ENCODE measurements around the gene GLIPR1. TPM values are rescaled to one million over a fixed set of nuclear protein-coding genes. Genes with fewer than 3 reads are reported as not detected.

Gene GLIPR1
- total RNA-seq, 1 donor from 2014 or later, result 0.22 TPM

DNA sequence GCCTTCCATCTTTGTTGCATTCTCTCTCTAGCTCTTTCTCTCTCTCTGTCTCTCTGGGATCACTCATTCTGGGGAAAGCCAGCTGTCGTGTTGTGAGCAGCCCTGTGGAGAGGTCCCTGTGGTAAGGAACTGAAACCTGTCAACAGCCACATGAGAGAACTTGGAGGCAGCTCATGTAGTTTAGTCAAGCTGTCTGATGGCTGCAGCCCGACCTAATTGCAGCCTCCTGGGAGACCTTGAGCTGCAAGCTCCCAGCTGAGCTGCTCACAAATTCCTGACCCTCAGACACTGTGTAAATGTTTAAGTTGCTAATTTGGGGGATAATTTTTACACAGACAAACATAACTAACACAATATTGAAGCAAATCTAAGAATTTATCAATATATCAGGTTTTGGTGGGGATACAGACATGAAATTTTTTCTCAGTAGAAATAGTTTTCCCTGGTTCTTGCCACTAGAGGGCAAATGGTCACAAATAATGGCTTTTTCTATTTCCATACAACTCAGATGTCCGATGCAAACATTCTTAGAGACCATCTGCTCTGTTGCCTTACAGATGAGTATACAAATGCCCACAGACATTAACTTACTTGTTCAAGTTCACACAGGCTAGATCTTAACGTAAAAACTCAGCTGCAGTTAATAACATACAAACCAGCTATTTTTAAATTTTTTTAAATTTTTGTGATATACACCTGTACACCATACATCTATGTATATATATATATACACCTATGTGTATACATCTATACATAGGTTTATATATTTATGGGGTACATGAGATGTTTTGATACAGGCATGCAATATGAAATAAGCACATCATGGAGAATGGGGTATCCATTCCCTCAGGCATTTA is 46.3 kb downstream of the GLIPR1 start:
- Mint-ChIP-seq H3K4me1 (ENCODE audit: low read depth) (peaks cover 8% of the 10 kb centered on the region), H3K36me3 (ENCODE audit: insufficient read depth) (no peaks in the 10 kb centered on the region), H3K27ac (peak overlapping the region; percentile 46), H3K27me3 (no peaks in the 10 kb centered on the region), H3K4me3 (ENCODE audit: low read depth) (no peak overlapping the region), H3K9me3 (ENCODE audit: low read depth) (no peaks in the 10 kb centered on the region)
- peak; percentile 86 for TF ChIP-seq CTCF (IDR thresholded peaks at IDR 0.05; ENCODE audit: unreplicated experiment)
- DNase-seq (ENCODE audit: low spot score, unreplicated experiment), result no peak

GRCh38 chr12:75528272-75528671 is 47.7 kb downstream of the GLIPR1 start:
- Mint-ChIP-seq H3K9me3 (ENCODE audit: low read depth) (no peaks in the 10 kb centered on the region), H3K4me3 (ENCODE audit: low read depth) (no peak overlapping the region), H3K36me3 (ENCODE audit: insufficient read depth) (no peaks in the 10 kb centered on the region), H3K27ac (no peak overlapping the region), H3K4me1 (ENCODE audit: low read depth) (peaks cover 8% of the 10 kb centered on the region), H3K27me3 (no peaks in the 10 kb centered on the region)
- no peak for DNase-seq (ENCODE audit: low spot score, unreplicated experiment)
- TF ChIP-seq CTCF (IDR thresholded peaks at IDR 0.05; ENCODE audit: unreplicated experiment), result no peak

GRCh38 chr12:75528692-75529091 is 48.1 kb downstream of the GLIPR1 start:
- H3K27me3 Mint-ChIP-seq, result no peaks in the 10 kb centered on the region
- no peaks in the 10 kb centered on the region for H3K36me3 Mint-ChIP-seq (ENCODE audit: insufficient read depth)
- no peaks in the 10 kb centered on the region for H3K9me3 Mint-ChIP-seq (ENCODE audit: low read depth)
- TF ChIP-seq CTCF (IDR thresholded peaks at IDR 0.05; ENCODE audit: unreplicated experiment), result no peak
- H3K4me1 Mint-ChIP-seq (ENCODE audit: low read depth), result peaks cover 8% of the 10 kb centered on the region
- no peak overlapping the region for H3K4me3 Mint-ChIP-seq (ENCODE audit: low read depth)
- no peak overlapping the region for H3K27ac Mint-ChIP-seq
- DNase-seq (ENCODE audit: low spot score, unreplicated experiment), result no peak

GRCh38 chr12:75529316-75529715 is 48.8 kb downstream of the GLIPR1 start:
- Mint-ChIP-seq H3K4me1 (ENCODE audit: low read depth) (peaks cover 8% of the 10 kb centered on the region), H3K27ac (no peak overlapping the region), H3K36me3 (ENCODE audit: insufficient read depth) (no peaks in the 10 kb centered on the region), H3K4me3 (ENCODE audit: low read depth) (no peak overlapping the region), H3K9me3 (ENCODE audit: low read depth) (no peaks in the 10 kb centered on the region), H3K27me3 (no peaks in the 10 kb centered on the region)
- no peak for DNase-seq (ENCODE audit: low spot score, unreplicated experiment)
- no peak for TF ChIP-seq CTCF (IDR thresholded peaks at IDR 0.05; ENCODE audit: unreplicated experiment)

- no peaks in the 10 kb centered on the region for H3K27me3 Mint-ChIP-seq
- no peak for DNase-seq (ENCODE audit: low spot score, unreplicated experiment)
- H3K27ac Mint-ChIP-seq, result no peak overlapping the region
- no peaks in the 10 kb centered on the region for H3K9me3 Mint-ChIP-seq (ENCODE audit: low read depth)
- no peaks in the 10 kb centered on the region for H3K36me3 Mint-ChIP-seq (ENCODE audit: insufficient read depth)
- no peak overlapping the region for H3K4me3 Mint-ChIP-seq (ENCODE audit: low read depth)
- H3K4me1 Mint-ChIP-seq (ENCODE audit: low read depth), result peaks cover 8% of the 10 kb centered on the region
- no peak for TF ChIP-seq CTCF (IDR thresholded peaks at IDR 0.05; ENCODE audit: unreplicated experiment)
Observed at GRCh38 chr12:75529826-75530225, 49.3 kb downstream of the GLIPR1 start.

Measured in progenitor cell of endocrine pancreas (in vitro differentiated cells).